ENCODE measurements around the gene DBN1.
"Not testable (repeated sequence)": the region's sequence is repeated elsewhere in the genome, so short reads cannot be mapped to it uniquely, and the experiment has no call there.

DBN1 gene

GRCh38 chr5:177486256-177486655, 12.8 kb upstream of the DBN1 start:
- H3K14ac ChIP-seq (ENCODE audit: low read length), result no peak overlapping the region
- H3K36me3 ChIP-seq (replicated peaks in 1 of 2; ENCODE audit: control insufficient read depth in 2 of 2, insufficient read depth in 2 of 2, low read length in 2 of 2), result peaks cover 75 to 97% of the 10 kb centered on the region in 2 donors
- no peak overlapping the region for H3K27ac ChIP-seq (replicated peaks; ENCODE audit: low read length)
- H4K91ac ChIP-seq (ENCODE audit: low read depth, low read length, poor library complexity), result no peak overlapping the region
- no peak overlapping the region for H2AK5ac ChIP-seq (ENCODE audit: low read depth, low read length)
- peaks cover 25% of the 10 kb centered on the region for H3K79me1 ChIP-seq (ENCODE audit: low read depth, low read length)
- H3K4me3 ChIP-seq (ENCODE audit: low read length in 2 of 2), result no peak overlapping the region
- no peak overlapping the region for H2BK5ac ChIP-seq (ENCODE audit: low read length)
- no peak overlapping the region for H2BK15ac ChIP-seq (ENCODE audit: low read length)
- no peaks in the 10 kb centered on the region for H3K27me3 ChIP-seq (ENCODE audit: control insufficient read depth in 3 of 3, insufficient read depth in 3 of 3, low read depth in 1 of 3, low read length in 3 of 3)
- H2BK12ac ChIP-seq (ENCODE audit: low read length), result no peak overlapping the region
- no peak overlapping the region for H2BK120ac ChIP-seq (ENCODE audit: low read depth, low read length)
- no peak overlapping the region for H3K18ac ChIP-seq (ENCODE audit: low read length)
- no peak overlapping the region for H3K4ac ChIP-seq (ENCODE audit: low read length)
- H3K4me1 ChIP-seq (ENCODE audit: control insufficient read depth in 2 of 2, insufficient read depth in 1 of 2, low read depth in 1 of 2, low read length in 2 of 2), result peaks cover 0 to 4% of the 10 kb centered on the region in 2 donors
- H3K4me2 ChIP-seq (ENCODE audit: insufficient read depth, low read length, poor library complexity, severe bottlenecking), result no peak overlapping the region
- no peak for DNase-seq (ENCODE audit: low spot score)
- H3K23ac ChIP-seq (ENCODE audit: low read depth, low read length, poor library complexity), result no peak overlapping the region
- no CpG with 5 or more reads among the region's 3 CpGs for WGBS, 2 donors (ENCODE audit: extremely low coverage in 2 of 2, insufficient read length in 2 of 2, insufficient replicate concordance in 1 of 2)
- H3K9ac ChIP-seq (ENCODE audit: low read depth, low read length, poor library complexity), result no peak overlapping the region
- H2AFZ ChIP-seq (ENCODE audit: low read length), result no peak overlapping the region
- peaks cover 0 to 2% of the 10 kb centered on the region in 2 donors for H3K9me3 ChIP-seq (replicated peaks in 1 of 2; ENCODE audit: control insufficient read depth in 2 of 2, insufficient read depth in 1 of 2, low read depth in 1 of 2, low read length in 2 of 2)
- peak overlapping the region; percentile 52 for H4K8ac ChIP-seq (ENCODE audit: low read depth, low read length)

- H2BK12ac ChIP-seq (ENCODE audit: low read length); H3K4me2 ChIP-seq (ENCODE audit: insufficient read depth, low read length, poor library complexity, severe bottlenecking); H3K9me3 ChIP-seq (replicated peaks in 1 of 2; ENCODE audit: control insufficient read depth in 2 of 2, insufficient read depth in 1 of 2, low read depth in 1 of 2, low read length in 2 of 2); H3K4ac ChIP-seq (ENCODE audit: low read length); H3K9ac ChIP-seq (ENCODE audit: low read depth, low read length, poor library complexity); H4K8ac ChIP-seq (ENCODE audit: low read depth, low read length); H2AFZ ChIP-seq (ENCODE audit: low read length); H3K18ac ChIP-seq (ENCODE audit: low read length); H3K27ac ChIP-seq (replicated peaks; ENCODE audit: low read length); H3K23ac ChIP-seq (ENCODE audit: low read depth, low read length, poor library complexity); H3K27me3 ChIP-seq (ENCODE audit: control insufficient read depth in 3 of 3, insufficient read depth in 3 of 3, low read depth in 1 of 3, low read length in 3 of 3); H4K91ac ChIP-seq (ENCODE audit: low read depth, low read length, poor library complexity); H2BK15ac ChIP-seq (ENCODE audit: low read length); H3K4me3 ChIP-seq (ENCODE audit: low read length in 2 of 2); H3K14ac ChIP-seq (ENCODE audit: low read length); H2BK5ac ChIP-seq (ENCODE audit: low read length); H3K4me1 ChIP-seq (ENCODE audit: control insufficient read depth in 2 of 2, insufficient read depth in 1 of 2, low read depth in 1 of 2, low read length in 2 of 2); DNase-seq (ENCODE audit: low spot score); H2AK5ac ChIP-seq (ENCODE audit: low read depth, low read length); H2BK120ac ChIP-seq (ENCODE audit: low read depth, low read length): not testable (repeated sequence)
- H3K79me1 ChIP-seq (ENCODE audit: low read depth, low read length), result peaks cover 20% of the 10 kb centered on the region
- WGBS, 2 donors (ENCODE audit: extremely low coverage in 2 of 2, insufficient read length in 2 of 2, insufficient replicate concordance in 1 of 2), result no CpG with 5 or more reads among the region's 3 CpGs
- peaks cover 70 to 95% of the 10 kb centered on the region in 2 donors for H3K36me3 ChIP-seq (replicated peaks in 1 of 2; ENCODE audit: control insufficient read depth in 2 of 2, insufficient read depth in 2 of 2, low read length in 2 of 2)
Measured at GRCh38 chr5:177485753-177486152, 12.3 kb upstream of the DBN1 start.

GRCh38 chr5:177484902-177485549, 11.6 kb upstream of the DBN1 start:
- no peak overlapping the region for H2AFZ ChIP-seq (ENCODE audit: low read length)
- H3K9me3 ChIP-seq (replicated peaks in 1 of 2; ENCODE audit: control insufficient read depth in 2 of 2, insufficient read depth in 1 of 2, low read depth in 1 of 2, low read length in 2 of 2), result peaks cover 0 to 2% of the 10 kb centered on the region in 2 donors
- no peaks in the 10 kb centered on the region for H3K27me3 ChIP-seq (ENCODE audit: control insufficient read depth in 3 of 3, insufficient read depth in 3 of 3, low read depth in 1 of 3, low read length in 3 of 3)
- peaks cover 0 to 2% of the 10 kb centered on the region in 2 donors for H3K4me1 ChIP-seq (ENCODE audit: control insufficient read depth in 2 of 2, insufficient read depth in 1 of 2, low read depth in 1 of 2, low read length in 2 of 2)
- H2BK120ac ChIP-seq (ENCODE audit: low read depth, low read length), result peak overlapping the region; percentile 9
- H3K4ac ChIP-seq (ENCODE audit: low read length), result no peak overlapping the region
- H3K79me1 ChIP-seq (ENCODE audit: low read depth, low read length), result peaks cover 14% of the 10 kb centered on the region
- H3K23ac ChIP-seq (ENCODE audit: low read depth, low read length, poor library complexity), result peak overlapping the region; percentile 98
- H3K27ac ChIP-seq (replicated peaks; ENCODE audit: low read length), result no peak overlapping the region
- no CpG with 5 or more reads among the region's 13 CpGs for WGBS, 2 donors (ENCODE audit: extremely low coverage in 2 of 2, insufficient read length in 2 of 2, insufficient replicate concordance in 1 of 2)
- peak overlapping the region; percentile 29 for H4K8ac ChIP-seq (ENCODE audit: low read depth, low read length)
- peak overlapping the region in 1 of 2 donors; percentile 39 for H3K4me3 ChIP-seq (ENCODE audit: low read length in 2 of 2)
- peak overlapping the region; percentile 31 for H3K14ac ChIP-seq (ENCODE audit: low read length)
- no peak overlapping the region for H2BK12ac ChIP-seq (ENCODE audit: low read length)
- H4K91ac ChIP-seq (ENCODE audit: low read depth, low read length, poor library complexity), result no peak overlapping the region
- H3K18ac ChIP-seq (ENCODE audit: low read length), result no peak overlapping the region
- no peak overlapping the region for H3K4me2 ChIP-seq (ENCODE audit: insufficient read depth, low read length, poor library complexity, severe bottlenecking)
- no peak overlapping the region for H2BK5ac ChIP-seq (ENCODE audit: low read length)
- H3K36me3 ChIP-seq (replicated peaks in 1 of 2; ENCODE audit: control insufficient read depth in 2 of 2, insufficient read depth in 2 of 2, low read length in 2 of 2), result peaks cover 63 to 90% of the 10 kb centered on the region in 2 donors
- H2BK15ac ChIP-seq (ENCODE audit: low read length), result no peak overlapping the region
- no peak for DNase-seq (ENCODE audit: low spot score)
- H2AK5ac ChIP-seq (ENCODE audit: low read depth, low read length), result no peak overlapping the region
- peak overlapping the region; percentile 77 for H3K9ac ChIP-seq (ENCODE audit: low read depth, low read length, poor library complexity)

- Histone ChIP-seq H4K91ac (ENCODE audit: low read depth, low read length, poor library complexity) (no peak overlapping the region), H3K27ac (replicated peaks; ENCODE audit: low read length) (no peak overlapping the region), H2BK12ac (ENCODE audit: low read length) (no peak overlapping the region), H4K8ac (ENCODE audit: low read depth, low read length) (peak overlapping the region; percentile 29), H2BK120ac (ENCODE audit: low read depth, low read length) (peak overlapping the region; percentile 9), H2AFZ (ENCODE audit: low read length) (no peak overlapping the region), H2AK5ac (ENCODE audit: low read depth, low read length) (no peak overlapping the region), H2BK15ac (ENCODE audit: low read length) (no peak overlapping the region), H3K4me3 (ENCODE audit: low read length in 2 of 2) (peak overlapping the region in 1 of 2 donors; percentile 39), H3K4me1 (ENCODE audit: control insufficient read depth in 2 of 2, insufficient read depth in 1 of 2, low read depth in 1 of 2, low read length in 2 of 2) (peaks cover 0 to 7% of the 10 kb centered on the region in 2 donors), H3K79me1 (ENCODE audit: low read depth, low read length) (peaks cover 13% of the 10 kb centered on the region), H3K18ac (ENCODE audit: low read length) (peak overlapping the region; percentile 48), H3K36me3 (replicated peaks in 1 of 2; ENCODE audit: control insufficient read depth in 2 of 2, insufficient read depth in 2 of 2, low read length in 2 of 2) (peaks cover 62 to 90% of the 10 kb centered on the region in 2 donors), H2BK5ac (ENCODE audit: low read length) (peak overlapping the region; percentile 53), H3K4me2 (ENCODE audit: insufficient read depth, low read length, poor library complexity, severe bottlenecking) (no peak overlapping the region), H3K23ac (ENCODE audit: low read depth, low read length, poor library complexity) (peak overlapping the region; percentile 98), H3K4ac (ENCODE audit: low read length) (no peak overlapping the region), H3K9ac (ENCODE audit: low read depth, low read length, poor library complexity) (peak overlapping the region; percentile 77), H3K27me3 (ENCODE audit: control insufficient read depth in 3 of 3, insufficient read depth in 3 of 3, low read depth in 1 of 3, low read length in 3 of 3) (no peaks in the 10 kb centered on the region), H3K14ac (ENCODE audit: low read length) (peak overlapping the region; percentile 6), H3K9me3 (replicated peaks in 1 of 2; ENCODE audit: control insufficient read depth in 2 of 2, insufficient read depth in 1 of 2, low read depth in 1 of 2, low read length in 2 of 2) (peaks cover 0 to 4% of the 10 kb centered on the region in 2 donors)
- no peak for DNase-seq (ENCODE audit: low spot score)
- no CpG with 5 or more reads among the region's 22 CpGs for WGBS, 2 donors (ENCODE audit: extremely low coverage in 2 of 2, insufficient read length in 2 of 2, insufficient replicate concordance in 1 of 2)
Measured at GRCh38 chr5:177483994-177484901, 10.8 kb upstream of the DBN1 start.
